Measurements from ENCODE around the gene CAPN13.

DNA sequence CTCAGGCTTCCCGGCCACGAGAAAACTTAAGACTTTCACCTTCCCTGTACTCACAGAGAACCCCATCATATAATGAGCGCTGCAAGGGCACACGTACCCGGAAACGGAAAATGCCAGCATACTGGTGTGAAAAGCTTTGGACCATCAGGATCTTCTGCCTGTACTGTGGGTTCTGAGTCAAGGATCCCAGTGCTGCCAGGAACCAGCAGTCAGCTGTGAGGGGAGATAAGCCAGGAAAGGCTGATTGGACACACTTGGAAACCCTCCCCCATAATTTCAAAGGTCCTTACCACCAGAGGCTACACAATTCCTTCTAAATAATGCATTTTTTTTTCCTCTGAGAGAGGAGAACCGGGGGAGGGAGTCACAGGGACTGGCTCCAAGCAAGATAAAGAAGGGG, 31.4 kb downstream of the CAPN13 start:
- TF ChIP-seq, protein P1, sequence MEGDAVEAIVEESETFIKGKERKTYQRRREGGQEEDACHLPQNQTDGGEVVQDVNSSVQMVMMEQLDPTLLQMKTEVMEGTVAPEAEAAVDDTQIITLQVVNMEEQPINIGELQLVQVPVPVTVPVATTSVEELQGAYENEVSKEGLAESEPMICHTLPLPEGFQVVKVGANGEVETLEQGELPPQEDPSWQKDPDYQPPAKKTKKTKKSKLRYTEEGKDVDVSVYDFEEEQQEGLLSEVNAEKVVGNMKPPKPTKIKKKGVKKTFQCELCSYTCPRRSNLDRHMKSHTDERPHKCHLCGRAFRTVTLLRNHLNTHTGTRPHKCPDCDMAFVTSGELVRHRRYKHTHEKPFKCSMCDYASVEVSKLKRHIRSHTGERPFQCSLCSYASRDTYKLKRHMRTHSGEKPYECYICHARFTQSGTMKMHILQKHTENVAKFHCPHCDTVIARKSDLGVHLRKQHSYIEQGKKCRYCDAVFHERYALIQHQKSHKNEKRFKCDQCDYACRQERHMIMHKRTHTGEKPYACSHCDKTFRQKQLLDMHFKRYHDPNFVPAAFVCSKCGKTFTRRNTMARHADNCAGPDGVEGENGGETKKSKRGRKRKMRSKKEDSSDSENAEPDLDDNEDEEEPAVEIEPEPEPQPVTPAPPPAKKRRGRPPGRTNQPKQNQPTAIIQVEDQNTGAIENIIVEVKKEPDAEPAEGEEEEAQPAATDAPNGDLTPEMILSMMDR (IDR thresholded peaks at IDR 0.05), result no peak
- TF ChIP-seq EZH2 (IDR thresholded peaks at IDR 0.05; ENCODE audit: borderline replicate concordance, insufficient read depth, low read depth, low read length, poor library complexity, severe bottlenecking), result no peak
